ENCODE data around the gene ABHD12.

ABHD12 gene

GRCh38 chr20:25253606-25254275 is 136.9 kb downstream of the ABHD12 start:
- no peak overlapping the region for H3K9ac ChIP-seq (ENCODE audit: low read length)

GRCh38 chr20:25252686-25253421 is 137.8 kb downstream of the ABHD12 start:
- Histone ChIP-seq H4K91ac (ENCODE audit: low read depth, low read length) (no peak overlapping the region), H3K27me3 (ENCODE audit: insufficient read depth, low read length) (no peaks in the 10 kb centered on the region), H2BK120ac (ENCODE audit: insufficient read depth, low read length, poor library complexity) (no peak overlapping the region), H4K12ac (ENCODE audit: low read depth, low read length) (no peak overlapping the region), H3K4me1 (ENCODE audit: control insufficient read depth in 1 of 2, insufficient read depth in 2 of 2, low read length in 2 of 2) (peaks cover 0 to 1% of the 10 kb centered on the region in 2 experiments), H2AK5ac (ENCODE audit: low read length) (no peak overlapping the region), H3K4ac (ENCODE audit: low read depth, low read length) (no peak overlapping the region), H3K79me2 (ENCODE audit: control insufficient read depth, insufficient read depth, low read length, poor library complexity) (peaks cover 9% of the 10 kb centered on the region), H3K23ac (ENCODE audit: low read length) (no peak overlapping the region), H3K36me3 (ENCODE audit: control insufficient read depth in 1 of 2, insufficient read depth in 2 of 2, low read length in 2 of 2) (peaks cover 7 to 10% of the 10 kb centered on the region in 2 experiments), H3K14ac (ENCODE audit: low read length) (no peak overlapping the region), H4K8ac (ENCODE audit: low read depth, low read length) (no peak overlapping the region), H3K18ac (ENCODE audit: low read length) (no peak overlapping the region), H3K9ac (ENCODE audit: low read length) (peak overlapping the region; percentile 11), H3K79me1 (ENCODE audit: low read length) (peaks cover 6% of the 10 kb centered on the region), H2AFZ (ENCODE audit: insufficient read depth, low read length, poor library complexity) (no peak overlapping the region), H3K4me3 (ENCODE audit: low read depth, low read length) (no peak overlapping the region), H2BK12ac (ENCODE audit: low read length) (no peak overlapping the region), H3K27ac (ENCODE audit: low read depth, low read length) (no peak overlapping the region), H3K9me3 (ENCODE audit: insufficient read depth, low read depth, low read length) (no peaks in the 10 kb centered on the region), H3K4me2 (ENCODE audit: low read length) (no peak overlapping the region), H2BK5ac (ENCODE audit: low read depth, low read length, poor library complexity) (no peak overlapping the region)
- DNase-seq: peak in 1 of 2 donors; percentile 11
- no CpG with 5 or more reads among the region's 6 CpGs for WGBS (ENCODE audit: extremely low coverage, insufficient coverage, insufficient read length)

More at GRCh38 chr20:25253606-25254275, 136.9 kb downstream of the ABHD12 start:
- H2BK5ac ChIP-seq (ENCODE audit: low read depth, low read length, poor library complexity): no peak overlapping the region
- no peak overlapping the region for H4K8ac ChIP-seq (ENCODE audit: low read depth, low read length)
- H3K27me3 ChIP-seq (ENCODE audit: insufficient read depth, low read length): no peaks in the 10 kb centered on the region
- H2AK5ac ChIP-seq (ENCODE audit: low read length): no peak overlapping the region
- H4K12ac ChIP-seq (ENCODE audit: low read depth, low read length): no peak overlapping the region
- H4K91ac ChIP-seq (ENCODE audit: low read depth, low read length): no peak overlapping the region
- no peak overlapping the region for H3K4me2 ChIP-seq (ENCODE audit: low read length)
- H2BK120ac ChIP-seq (ENCODE audit: insufficient read depth, low read length, poor library complexity): no peak overlapping the region
- H3K4me1 ChIP-seq (ENCODE audit: control insufficient read depth in 1 of 2, insufficient read depth in 2 of 2, low read length in 2 of 2): peaks cover 0 to 5% of the 10 kb centered on the region in 2 experiments
- DNase-seq: peak in 1 of 2 donors; percentile 59
- H2AFZ ChIP-seq (ENCODE audit: insufficient read depth, low read length, poor library complexity): no peak overlapping the region
- no peak overlapping the region for H3K27ac ChIP-seq (ENCODE audit: low read depth, low read length)
- no CpG with 5 or more reads among the region's 11 CpGs for WGBS (ENCODE audit: extremely low coverage, insufficient coverage, insufficient read length)
- no peaks in the 10 kb centered on the region for H3K9me3 ChIP-seq (ENCODE audit: insufficient read depth, low read depth, low read length)
- H3K14ac ChIP-seq (ENCODE audit: low read length): no peak overlapping the region
- peaks cover under 1% of the 10 kb centered on the region for H3K79me2 ChIP-seq (ENCODE audit: control insufficient read depth, insufficient read depth, low read length, poor library complexity)
- H3K36me3 ChIP-seq (ENCODE audit: control insufficient read depth in 1 of 2, insufficient read depth in 2 of 2, low read length in 2 of 2): peaks cover 7 to 11% of the 10 kb centered on the region in 2 experiments
- H3K18ac ChIP-seq (ENCODE audit: low read length): no peak overlapping the region
- H3K4me3 ChIP-seq (ENCODE audit: low read depth, low read length): no peak overlapping the region
- no peak overlapping the region for H2BK12ac ChIP-seq (ENCODE audit: low read length)
- H3K79me1 ChIP-seq (ENCODE audit: low read length): no peaks in the 10 kb centered on the region
- H3K23ac ChIP-seq (ENCODE audit: low read length): no peak overlapping the region
- no peak overlapping the region for H3K4ac ChIP-seq (ENCODE audit: low read depth, low read length)

- H2AFZ ChIP-seq (ENCODE audit: insufficient read depth, low read length, poor library complexity): no peak overlapping the region
- peaks cover 7 to 10% of the 10 kb centered on the region in 2 experiments for H3K36me3 ChIP-seq (ENCODE audit: control insufficient read depth in 1 of 2, insufficient read depth in 2 of 2, low read length in 2 of 2)
- no peak overlapping the region for H3K23ac ChIP-seq (ENCODE audit: low read length)
- H3K27ac ChIP-seq (ENCODE audit: low read depth, low read length): no peak overlapping the region
- no peak overlapping the region for H3K4me3 ChIP-seq (ENCODE audit: low read depth, low read length)
- no CpG with 5 or more reads among the region's 6 CpGs for WGBS (ENCODE audit: extremely low coverage, insufficient coverage, insufficient read length)
- H2AK5ac ChIP-seq (ENCODE audit: low read length): no peak overlapping the region
- peak overlapping the region; percentile 11 for H3K9ac ChIP-seq (ENCODE audit: low read length)
- peaks cover 2 to 3% of the 10 kb centered on the region in 2 experiments for H3K4me1 ChIP-seq (ENCODE audit: control insufficient read depth in 1 of 2, insufficient read depth in 2 of 2, low read length in 2 of 2)
- peaks cover 9% of the 10 kb centered on the region for H3K79me2 ChIP-seq (ENCODE audit: control insufficient read depth, insufficient read depth, low read length, poor library complexity)
- peaks cover 9% of the 10 kb centered on the region for H3K79me1 ChIP-seq (ENCODE audit: low read length)
- H2BK120ac ChIP-seq (ENCODE audit: insufficient read depth, low read length, poor library complexity): no peak overlapping the region
- no peak overlapping the region for H2BK5ac ChIP-seq (ENCODE audit: low read depth, low read length, poor library complexity)
- no peaks in the 10 kb centered on the region for H3K9me3 ChIP-seq (ENCODE audit: insufficient read depth, low read depth, low read length)
- H3K4me2 ChIP-seq (ENCODE audit: low read length): no peak overlapping the region
- H3K18ac ChIP-seq (ENCODE audit: low read length): peak overlapping the region; percentile 35
- no peak overlapping the region for H4K91ac ChIP-seq (ENCODE audit: low read depth, low read length)
- H4K8ac ChIP-seq (ENCODE audit: low read depth, low read length): no peak overlapping the region
- H3K4ac ChIP-seq (ENCODE audit: low read depth, low read length): no peak overlapping the region
- no peaks in the 10 kb centered on the region for H3K27me3 ChIP-seq (ENCODE audit: insufficient read depth, low read length)
- H4K12ac ChIP-seq (ENCODE audit: low read depth, low read length): no peak overlapping the region
- H2BK12ac ChIP-seq (ENCODE audit: low read length): no peak overlapping the region
- H3K14ac ChIP-seq (ENCODE audit: low read length): no peak overlapping the region
- DNase-seq: no peak
Observed at GRCh38 chr20:25252230-25252651, 138.4 kb downstream of the ABHD12 start.

GRCh38 chr20:25251558-25251957 is 139.1 kb downstream of the ABHD12 start:
- H2BK5ac ChIP-seq (ENCODE audit: low read depth, low read length, poor library complexity): no peak overlapping the region
- H4K12ac ChIP-seq (ENCODE audit: low read depth, low read length): no peak overlapping the region
- peaks cover 9% of the 10 kb centered on the region for H3K79me2 ChIP-seq (ENCODE audit: control insufficient read depth, insufficient read depth, low read length, poor library complexity)
- no peak overlapping the region for H4K91ac ChIP-seq (ENCODE audit: low read depth, low read length)
- WGBS (ENCODE audit: extremely low coverage, insufficient coverage, insufficient read length): no CpG with 5 or more reads among the region's 4 CpGs
- no peak overlapping the region for H3K4me2 ChIP-seq (ENCODE audit: low read length)
- peaks cover 7% of the 10 kb centered on the region in 2 experiments for H3K4me1 ChIP-seq (ENCODE audit: control insufficient read depth in 1 of 2, insufficient read depth in 2 of 2, low read length in 2 of 2)
- H3K4me3 ChIP-seq (ENCODE audit: low read depth, low read length): no peak overlapping the region
- no peak overlapping the region for H4K8ac ChIP-seq (ENCODE audit: low read depth, low read length)
- H2BK12ac ChIP-seq (ENCODE audit: low read length): no peak overlapping the region
- H3K36me3 ChIP-seq (ENCODE audit: control insufficient read depth in 1 of 2, insufficient read depth in 2 of 2, low read length in 2 of 2): peaks cover 7 to 10% of the 10 kb centered on the region in 2 experiments
- no peak overlapping the region for H3K4ac ChIP-seq (ENCODE audit: low read depth, low read length)
- no peak overlapping the region for H2AK5ac ChIP-seq (ENCODE audit: low read length)
- H3K9me3 ChIP-seq (ENCODE audit: insufficient read depth, low read depth, low read length): no peaks in the 10 kb centered on the region
- no peak overlapping the region for H2AFZ ChIP-seq (ENCODE audit: insufficient read depth, low read length, poor library complexity)
- H3K27me3 ChIP-seq (ENCODE audit: insufficient read depth, low read length): no peaks in the 10 kb centered on the region
- H3K18ac ChIP-seq (ENCODE audit: low read length): no peak overlapping the region
- DNase-seq: no peak
- peaks cover 9% of the 10 kb centered on the region for H3K79me1 ChIP-seq (ENCODE audit: low read length)
- no peak overlapping the region for H3K27ac ChIP-seq (ENCODE audit: low read depth, low read length)
- no peak overlapping the region for H3K23ac ChIP-seq (ENCODE audit: low read length)
- no peak overlapping the region for H3K9ac ChIP-seq (ENCODE audit: low read length)
- H3K14ac ChIP-seq (ENCODE audit: low read length): no peak overlapping the region
- no peak overlapping the region for H2BK120ac ChIP-seq (ENCODE audit: insufficient read depth, low read length, poor library complexity)
